Measurements from ENCODE around the gene UQCR10.

Gene UQCR10

GRCh38 chr22:29767171-29768051 lies at the start of gene UQCR10:
Gene UQCR10 (plus strand): TSS chr22:29767369. CDS start chr22:29767399, 30 bp downstream.
- DNase-seq: peak; percentile 22 to 99 (median 81)

- DNase-seq: no peak
Observed at GRCh38 chr22:29717789-29718188, 49.4 kb upstream of the UQCR10 start.

- DNase-seq: no peak
Observed at GRCh38 chr22:29718949-29719898, 47.9 kb upstream of the UQCR10 start.

- DNase-seq: peak in 1 of 51 donors; percentile 14
Observed at GRCh38 chr22:29719899-29720645, 47.1 kb upstream of the UQCR10 start, which contains the start of gene CABP7. Gene CABP7 (plus strand): TSS chr22:29720003. CDS start chr22:29720425, 422 bp downstream.

GRCh38 chr22:29720811-29721323 lies 46.3 kb upstream of the UQCR10 start:
- DNase-seq: no peak

- DNase-seq: no peak
Observed at GRCh38 chr22:29722151-29722550, 45.0 kb upstream of the UQCR10 start.

- no peak for DNase-seq
Observed at GRCh38 chr22:29722587-29722986, 44.6 kb upstream of the UQCR10 start.

GRCh38 chr22:29723766-29724165 lies 43.4 kb upstream of the UQCR10 start:
- no peak for DNase-seq

- no peak for DNase-seq
Observed at GRCh38 chr22:29724843-29725242, 42.3 kb upstream of the UQCR10 start.

GRCh38 chr22:29726106-29726505 lies 41.1 kb upstream of the UQCR10 start:
- DNase-seq: no peak

GRCh38 chr22:29726512-29727130 lies 40.5 kb upstream of the UQCR10 start:
- DNase-seq: no peak

- DNase-seq: peak in 10 of 51 donors; percentile 3 to 42 (median 17)
Observed at GRCh38 chr22:29727131-29727523, 40.0 kb upstream of the UQCR10 start.

GRCh38 chr22:29729161-29729560 lies 38.0 kb upstream of the UQCR10 start:
- no peak for DNase-seq

- DNase-seq: no peak
Observed at GRCh38 chr22:29731058-29731850, 35.9 kb upstream of the UQCR10 start.

GRCh38 chr22:29732883-29733282 lies 34.3 kb upstream of the UQCR10 start:
- DNase-seq: no peak

- DNase-seq: peak in 4 of 51 donors; percentile 7 to 13 (median 8)
Observed at GRCh38 chr22:29733362-29734201, 33.6 kb upstream of the UQCR10 start.

GRCh38 chr22:29734406-29734805 lies 32.8 kb upstream of the UQCR10 start:
- peak in 1 of 51 donors; percentile 12 for DNase-seq

- DNase-seq: no peak
Observed at GRCh38 chr22:29734838-29735237, 32.3 kb upstream of the UQCR10 start.

GRCh38 chr22:29735416-29735815 lies 31.8 kb upstream of the UQCR10 start:
- DNase-seq: no peak

Measured in hypothalamus (tissue), 51 donors.